Measurements from ENCODE around the gene CREB5. TPM values are rescaled to one million over a fixed set of nuclear protein-coding genes. Genes with fewer than 3 reads are reported as not detected.

CREB5 gene
- total RNA-seq, 4 donors from 2014 or later, result 16.8 to 22.4 (median 20.9) TPM

DNA sequence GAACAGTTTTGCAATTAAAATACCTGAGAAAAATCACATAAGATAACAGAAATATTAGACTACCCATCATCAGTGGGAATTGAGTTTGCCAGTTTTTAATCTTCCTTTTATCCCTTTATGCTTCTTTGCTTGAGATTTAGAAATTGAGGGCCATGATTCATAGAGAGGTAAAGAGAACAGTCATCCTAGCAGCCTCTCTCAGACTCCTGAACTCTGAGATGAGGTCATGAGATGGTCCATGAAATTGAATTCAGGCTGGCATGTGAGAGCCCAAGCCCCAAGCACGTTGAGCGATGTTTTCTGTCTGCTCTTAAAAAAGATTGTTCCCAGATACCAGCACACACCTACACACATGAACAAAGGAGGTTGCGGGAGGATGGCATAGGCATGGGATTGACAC lies 91.1 kb downstream of the CREB5 start:
- no peak for DNase-seq (ENCODE audit: low spot score in 2 of 2)

DNA sequence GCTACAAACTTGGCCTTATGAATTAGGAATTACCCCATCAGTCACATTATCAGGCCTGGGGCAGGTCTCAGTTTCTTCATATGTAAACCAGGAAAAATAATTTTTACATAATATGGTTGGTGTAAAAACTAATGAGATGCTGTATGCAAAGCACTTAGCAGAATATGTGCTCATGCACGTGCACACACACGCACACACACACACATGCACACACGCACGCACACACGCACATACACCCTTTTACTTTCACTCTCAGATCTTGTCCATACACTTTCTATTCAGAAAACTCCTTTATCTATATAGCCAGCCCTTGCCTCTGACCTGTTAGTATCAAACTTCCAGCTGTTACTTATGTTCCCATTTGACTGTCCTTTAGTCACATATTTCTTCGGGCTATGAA lies 92.7 kb downstream of the CREB5 start:
- H3K36me3 ChIP-seq, result no peaks in the 10 kb centered on the region
- H3K9me3 ChIP-seq, result no peaks in the 10 kb centered on the region
- H3K27ac ChIP-seq, result no peak overlapping the region
- 91 to 94% methylated on average over 6 of the region's 6 CpGs for WGBS, 2 donors
- TF ChIP-seq, protein P1, sequence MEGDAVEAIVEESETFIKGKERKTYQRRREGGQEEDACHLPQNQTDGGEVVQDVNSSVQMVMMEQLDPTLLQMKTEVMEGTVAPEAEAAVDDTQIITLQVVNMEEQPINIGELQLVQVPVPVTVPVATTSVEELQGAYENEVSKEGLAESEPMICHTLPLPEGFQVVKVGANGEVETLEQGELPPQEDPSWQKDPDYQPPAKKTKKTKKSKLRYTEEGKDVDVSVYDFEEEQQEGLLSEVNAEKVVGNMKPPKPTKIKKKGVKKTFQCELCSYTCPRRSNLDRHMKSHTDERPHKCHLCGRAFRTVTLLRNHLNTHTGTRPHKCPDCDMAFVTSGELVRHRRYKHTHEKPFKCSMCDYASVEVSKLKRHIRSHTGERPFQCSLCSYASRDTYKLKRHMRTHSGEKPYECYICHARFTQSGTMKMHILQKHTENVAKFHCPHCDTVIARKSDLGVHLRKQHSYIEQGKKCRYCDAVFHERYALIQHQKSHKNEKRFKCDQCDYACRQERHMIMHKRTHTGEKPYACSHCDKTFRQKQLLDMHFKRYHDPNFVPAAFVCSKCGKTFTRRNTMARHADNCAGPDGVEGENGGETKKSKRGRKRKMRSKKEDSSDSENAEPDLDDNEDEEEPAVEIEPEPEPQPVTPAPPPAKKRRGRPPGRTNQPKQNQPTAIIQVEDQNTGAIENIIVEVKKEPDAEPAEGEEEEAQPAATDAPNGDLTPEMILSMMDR (IDR thresholded peaks at IDR 0.05), result no peak
- TF ChIP-seq EP300 (IDR thresholded peaks at IDR 0.05) (no peak), POLR2A (IDR thresholded peaks at IDR 0.05) (no peak)
- no peaks in the 10 kb centered on the region for H3K27me3 ChIP-seq
- no peak for DNase-seq (ENCODE audit: low spot score in 2 of 2)
- no peak overlapping the region for H3K4me3 ChIP-seq
- peaks cover 0 to 10% (median 0%) of the 10 kb centered on the region in 4 donors for H3K4me1 ChIP-seq

More for the DNA sequence above, 91.1 kb downstream of the CREB5 start:
- no peaks in the 10 kb centered on the region for H3K27me3 ChIP-seq
- H3K4me1 ChIP-seq, result peaks cover 0 to 6% (median 0%) of the 10 kb centered on the region in 4 donors
- H3K4me3 ChIP-seq, result no peak overlapping the region
- no peaks in the 10 kb centered on the region for H3K9me3 ChIP-seq
- no peak overlapping the region for H3K27ac ChIP-seq
- no peaks in the 10 kb centered on the region for H3K36me3 ChIP-seq
- TF ChIP-seq, protein P1 (IDR thresholded peaks at IDR 0.05), result no peak
- no peak for TF ChIP-seq EP300 (IDR thresholded peaks at IDR 0.05)
- no peak for TF ChIP-seq POLR2A (IDR thresholded peaks at IDR 0.05)
- WGBS, 2 donors, result 83 to 84% methylated on average over 3 of the region's 3 CpGs

DNA sequence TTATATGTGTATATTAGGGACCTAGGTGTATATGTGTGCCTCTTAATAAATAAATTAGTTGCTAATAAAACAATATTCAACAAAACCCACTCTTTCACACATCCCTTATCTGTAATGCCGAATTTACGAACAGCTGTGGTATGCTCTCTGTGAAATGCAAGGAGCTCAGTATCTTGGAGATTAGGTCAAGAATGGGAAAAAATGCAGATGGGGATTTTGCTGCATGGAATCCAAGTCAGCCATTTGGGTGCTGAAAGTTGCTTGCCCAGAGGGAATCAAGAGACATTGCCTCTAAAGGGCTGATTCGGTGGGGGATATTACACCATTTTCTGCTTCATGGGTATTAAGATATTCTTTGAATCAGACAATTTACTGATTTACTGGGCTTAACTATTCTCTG lies 93.5 kb downstream of the CREB5 start:
- 75 to 94% methylated on average over 3 of the region's 3 CpGs for WGBS, 2 donors
- Histone ChIP-seq H3K36me3 (no peaks in the 10 kb centered on the region), H3K9me3 (no peaks in the 10 kb centered on the region), H3K4me1 (peaks cover 0 to 10% (median 0%) of the 10 kb centered on the region in 4 donors), H3K27me3 (no peaks in the 10 kb centered on the region), H3K27ac (no peak overlapping the region), H3K4me3 (no peak overlapping the region)
- TF ChIP-seq POLR2A (IDR thresholded peaks at IDR 0.05) (no peak), EP300 (IDR thresholded peaks at IDR 0.05) (no peak)
- TF ChIP-seq, protein P1 (IDR thresholded peaks at IDR 0.05), result no peak
- no peak for DNase-seq (ENCODE audit: low spot score in 2 of 2)

DNA sequence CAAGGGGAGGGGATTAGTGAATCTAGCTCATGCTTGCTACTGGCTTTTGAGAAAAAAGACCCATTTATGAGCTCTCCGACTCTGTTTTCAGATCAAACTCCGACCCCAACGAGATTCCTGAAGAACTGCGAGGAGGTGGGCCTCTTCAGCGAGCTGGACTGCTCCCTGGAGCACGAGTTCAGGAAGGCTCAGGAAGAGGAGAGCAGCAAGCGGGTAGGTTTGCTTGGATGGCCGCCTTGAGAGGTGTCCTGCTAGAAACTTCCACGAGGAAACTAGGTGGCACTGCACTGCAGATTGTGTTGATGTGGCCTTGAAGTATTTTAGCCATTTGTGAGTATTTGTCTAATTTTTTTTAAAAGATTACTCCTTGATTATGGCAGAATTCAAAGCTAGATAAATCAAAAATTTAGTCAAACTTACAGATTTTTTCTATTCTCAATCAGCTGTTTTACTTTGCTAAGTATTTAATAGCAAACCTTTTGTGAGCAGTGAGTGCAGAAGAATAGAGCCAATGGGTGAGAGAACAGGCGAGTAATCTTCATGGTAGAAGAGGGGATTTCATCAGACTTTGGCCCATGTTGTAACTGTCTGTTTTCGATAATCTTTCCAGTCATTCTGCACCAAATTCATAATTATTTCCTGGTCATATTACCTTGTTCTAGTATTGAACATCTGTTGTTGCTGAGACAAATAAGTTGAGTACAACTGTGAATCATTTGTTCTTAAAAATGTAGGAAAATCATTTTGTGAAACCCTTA lies 95.4 kb downstream of the CREB5 start:
- WGBS, 2 donors, result 62 to 64% methylated on average over 11 of the region's 11 CpGs
- DNase-seq (ENCODE audit: low spot score in 2 of 2), result no peak
- Histone ChIP-seq H3K27me3 (no peaks in the 10 kb centered on the region), H3K9me3 (no peaks in the 10 kb centered on the region), H3K36me3 (no peaks in the 10 kb centered on the region), H3K4me1 (peaks cover 0 to 10% (median 0%) of the 10 kb centered on the region in 4 donors), H3K4me3 (no peak overlapping the region), H3K27ac (no peak overlapping the region)
- TF ChIP-seq, protein P1 (IDR thresholded peaks at IDR 0.05), result peak in 1 of 5 experiments; percentile 15
- no peak for TF ChIP-seq POLR2A (IDR thresholded peaks at IDR 0.05)

DNA sequence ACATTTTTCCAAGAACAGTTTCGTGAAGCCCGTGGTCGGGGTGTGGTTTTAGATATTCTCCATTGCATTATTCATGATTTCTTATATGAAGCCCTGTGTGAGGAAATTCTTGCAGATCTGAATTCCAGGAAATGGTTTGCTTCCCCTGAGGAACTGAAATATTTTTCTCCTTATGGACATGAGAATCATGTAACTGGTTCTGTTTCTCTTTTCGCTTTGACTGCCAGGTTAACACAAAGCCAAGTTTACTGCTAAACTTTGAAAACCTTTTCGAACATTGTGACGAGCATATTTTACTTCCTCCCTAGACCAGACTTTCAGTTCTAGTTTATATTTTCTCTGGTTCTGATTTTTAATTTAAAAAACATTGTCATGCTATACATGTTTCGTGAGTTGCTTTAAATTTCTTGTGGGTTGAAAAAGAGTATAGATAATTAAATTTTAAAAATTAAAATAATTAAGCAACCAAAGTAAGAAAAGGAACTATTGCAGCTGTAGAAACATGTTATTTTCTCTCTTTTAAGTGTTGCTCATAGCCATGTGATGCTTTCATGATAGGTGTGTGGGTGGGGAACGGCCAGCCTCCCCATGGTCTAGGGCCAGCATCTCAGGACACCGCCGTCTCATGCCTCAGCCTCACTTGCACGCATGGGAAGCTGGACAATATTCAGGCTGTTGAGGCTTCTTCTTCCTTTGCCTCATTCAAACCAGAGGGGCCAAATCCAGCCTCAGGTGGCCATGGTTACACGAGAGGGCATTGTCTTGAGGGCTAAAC lies 97.1 kb downstream of the CREB5 start:
- Histone ChIP-seq H3K4me1 (peaks cover 0 to 10% (median 0%) of the 10 kb centered on the region in 4 donors), H3K36me3 (no peaks in the 10 kb centered on the region), H3K27me3 (no peaks in the 10 kb centered on the region), H3K9me3 (no peaks in the 10 kb centered on the region), H3K4me3 (no peak overlapping the region), H3K27ac (no peak overlapping the region)
- TF ChIP-seq, protein P1 (IDR thresholded peaks at IDR 0.05), result no peak
- TF ChIP-seq EP300 (IDR thresholded peaks at IDR 0.05) (no peak), POLR2A (IDR thresholded peaks at IDR 0.05) (no peak)
- 67 to 74% methylated on average over 12 of the region's 12 CpGs for WGBS, 2 donors
- DNase-seq (ENCODE audit: low spot score in 2 of 2), result no peak
